K562 (cell line): Measurements from ENCODE around the gene BBLN. TPM values are rescaled to one million over a fixed set of nuclear protein-coding genes. Genes with fewer than 3 reads are reported as not detected.

ENCODE experiments used
- ATAC-seq: fragments of 200-7000 bp; cut with Tn5 transposase; 3 replicates; pipeline ENCODE4 v1.9.1; 2020; ENCODE audit warnings: moderate library complexity
- BruUV-seq: library from RNA; stranded (reverse); fragments of 400-500 nt; replicated peaks from 2 replicates; lab custom pipeline; 2021; lab: Mats Ljungman, UMichigan
- CTCF ChIA-PET: fragments of 300-600 bp; formaldehyde crosslinking; extraction: SDS; loops from one replicate; lab custom pipeline; 2021; ENCODE audit warnings: low intra/inter-chr PET ratio; lab: Yijun Ruan, JAX
- POLR2A ChIA-PET: fragments of 300-600, 350-650 bp; sonication (Branson Sonifier 250); formaldehyde crosslinking; extraction: SDS; loops from one replicate; lab custom pipeline; 2021; ENCODE audit warnings: antibody characterized with exemption, inconsistent platforms; lab: Yijun Ruan, JAX
- DNase-seq, 4 experiments: peaks; one replicate each; pipeline versions ENCODE4 v3.0.0 to v3.0.0-alpha.2; 2011 to 2018; ENCODE audit warnings: low spot score in 3 of 4, mixed read lengths in 3 of 4; ENCODE audit errors: extremely low read depth in 1 of 4
- FAIRE-seq: peaks from 2 replicates; lab custom pipeline; 2011; peaks lifted over from hg19 to GRCh38; lab: Jason Lieb, UNC
- H2AFZ ChIP-seq: 2 replicates; pipeline ENCODE4 v1.6.0; 2011; ENCODE audit warnings: low read depth, low read length, control low read depth, inconsistent platforms
- H3K27ac ChIP-seq: fragments of 200-600 bp; 3 replicates; pipeline ENCODE4 v1.8.0; 2011; ENCODE audit warnings: low read depth, mild to moderate bottlenecking, control low read depth, inconsistent platforms, low read length, moderate library complexity, mixed read lengths; ENCODE audit errors: extremely low read depth
- H3K27me3 ChIP-seq, 2 experiments: fragments of 300-600 bp in 1 of 2; 2 replicates in 1 of 2; 3 replicates in 1 of 2; pipeline versions ENCODE4 v1.6.0 to v1.8.0; 2011; ENCODE audit warnings: inconsistent platforms in 2 of 2, low read length in 2 of 2, mild to moderate bottlenecking in 1 of 2, mixed read lengths in 1 of 2, moderate library complexity in 1 of 2; ENCODE audit not compliant: control insufficient read depth in 2 of 2, insufficient read depth in 2 of 2
- H3K36me3 ChIP-seq: fragments of 300-600 bp; 3 replicates; pipeline ENCODE4 v1.8.0; 2011; ENCODE audit warnings: mild to moderate bottlenecking, low read length, inconsistent platforms; ENCODE audit not compliant: control insufficient read depth, insufficient read depth
- H3K4me1 ChIP-seq, 2 experiments: fragments of 200-600 bp in 1 of 2; replicated peaks in 1 of 2; 2 replicates in 1 of 2; 3 replicates in 1 of 2; pipeline versions ENCODE4 v1.5.1 to v1.8.0; 2011; ENCODE audit warnings: inconsistent platforms in 2 of 2, low read length in 2 of 2, mild to moderate bottlenecking in 1 of 2, mixed read lengths in 1 of 2, moderate library complexity in 1 of 2; ENCODE audit not compliant: control insufficient read depth in 2 of 2, insufficient read depth in 2 of 2
- H3K4me2 ChIP-seq: 2 replicates; pipeline ENCODE4 v1.6.1; 2011; ENCODE audit warnings: low read length, control low read depth, inconsistent platforms, mixed read lengths; ENCODE audit not compliant: insufficient read depth
- H3K4me3 ChIP-seq: fragments of 200-600 bp; sonication (generic), shearing (Covaris generic); 2 replicates; pipeline ENCODE4 v1.5.1; 2016; ENCODE audit warnings: control low read depth, inconsistent platforms
- H3K79me2 ChIP-seq: fragments of 200-600 bp; 3 replicates; pipeline ENCODE4 v1.8.0; 2011; ENCODE audit warnings: low read length, inconsistent platforms; ENCODE audit not compliant: control insufficient read depth, insufficient read depth
- H3K9ac ChIP-seq, 2 experiments: 2 replicates each; pipeline versions ENCODE4 v1.6.0 to v1.6.1; 2011; ENCODE audit warnings: low read depth in 2 of 2, low read length in 2 of 2, control low read depth in 1 of 2, inconsistent platforms in 1 of 2, mild to moderate bottlenecking in 1 of 2, mixed read lengths in 1 of 2; ENCODE audit not compliant: insufficient read depth in 1 of 2
- H3K9me1 ChIP-seq: one replicate; pipeline ENCODE4 v1.6.0; 2011; ENCODE audit warnings: inconsistent platforms, mild to moderate bottlenecking, low read length, moderate library complexity; ENCODE audit not compliant: control insufficient read depth, insufficient read depth
- H3K9me3 ChIP-seq: replicated peaks from 2 replicates; pipeline ENCODE4 v1.5.1; 2011; ENCODE audit warnings: low read depth, low read length, inconsistent platforms; ENCODE audit not compliant: control insufficient read depth, insufficient read depth
- H4K20me1 ChIP-seq: replicated peaks from 2 replicates; pipeline ENCODE4 v1.6.1; 2011; ENCODE audit warnings: low read length, inconsistent platforms, mixed read lengths; ENCODE audit not compliant: control insufficient read depth, insufficient read depth
- ARID3A ChIP-seq: IDR thresholded peaks from 2 replicates; pipeline ENCODE4 v1.6.1; 2012; ENCODE audit warnings: low read depth, low read length, improper control_type of control experiment, borderline replicate concordance
- E2F1 ChIP-seq: sonication (generic); formaldehyde crosslinking; IDR thresholded peaks from 2 replicates; pipeline ENCODE4 v1.8.1; 2023; ENCODE audit warnings: mild to moderate bottlenecking, missing genetic modification reagents, moderate library complexity
- ETS1 ChIP-seq: conservative IDR thresholded peaks from 2 replicates; pipeline ENCODE4 v1.6.1; 2011; ENCODE audit warnings: low read depth, mild to moderate bottlenecking, low read length; ENCODE audit not compliant: control insufficient read depth
- LEF1 ChIP-seq: fragments of 450-650 bp; IDR thresholded peaks from 2 replicates; pipeline ENCODE4 v1.6.1; 2016; ENCODE audit warnings: mild to moderate bottlenecking
- MYC ChIP-seq, 2 experiments: fragments of 250-450 bp in 1 of 2; sonication (Bioruptor Pico) in 1 of 2; IDR thresholded peaks; 2 replicates each; pipeline versions ENCODE4 v1.5.1 to v1.6.1; 2012 to 2021; ENCODE audit warnings: low read depth in 2 of 2, borderline replicate concordance in 1 of 2, improper control_type of control experiment in 1 of 2, low read length in 1 of 2, mild to moderate bottlenecking in 1 of 2, moderate library complexity in 1 of 2
- NCOA4 ChIP-seq: fragments of 450-650 bp; IDR thresholded peaks from 2 replicates; pipeline ENCODE4 v1.6.1; 2018; ENCODE audit warnings: mild to moderate bottlenecking; ENCODE audit not compliant: partially characterized antibody
- STAT5B ChIP-seq: fragments of 250-450 bp; sonication (Bioruptor Pico); IDR thresholded peaks from 2 replicates; pipeline ENCODE4 v1.8.0; 2021; ENCODE audit warnings: mild to moderate bottlenecking, inconsistent platforms
- TEAD4 ChIP-seq, 2 experiments: sonication (generic) in 1 of 2; formaldehyde crosslinking in 1 of 2; IDR thresholded peaks; 2 replicates each; pipeline versions ENCODE4 v1.6.1 to v1.8.0; 2012 to 2022; ENCODE audit warnings: borderline replicate concordance in 1 of 2, inconsistent platforms in 1 of 2, low read length in 1 of 2, mild to moderate bottlenecking in 1 of 2, missing genetic modification reagents in 1 of 2
- ZC3H4 ChIP-seq: sonication (generic); formaldehyde crosslinking; IDR thresholded peaks from 2 replicates; pipeline ENCODE4 v1.9.0; 2021; ENCODE audit warnings: missing genetic modification reagents, borderline replicate concordance
- ZKSCAN1 ChIP-seq: fragments of 150-350 bp; IDR thresholded peaks from 2 replicates; pipeline ENCODE4 v1.6.1; 2016; ENCODE audit warnings: low read depth, low read length
- ZNF134 ChIP-seq: fragments of 250-450 bp; sonication (Bioruptor Pico); conservative IDR thresholded peaks from 2 replicates; pipeline ENCODE4 v1.4.0; 2020
- ZNF140 ChIP-seq: fragments of 250-450 bp; sonication (Bioruptor Pico); IDR thresholded peaks from 2 replicates; pipeline ENCODE4 v1.8.0; 2021; ENCODE audit warnings: moderate library complexity, mild to moderate bottlenecking, inconsistent platforms
- ZNF23 ChIP-seq: fragments of 250-450 bp; sonication (Bioruptor Pico); IDR thresholded peaks from 2 replicates; pipeline ENCODE4 v1.4.0; 2020; ENCODE audit warnings: mild to moderate bottlenecking
- ZNF395 ChIP-seq: fragments of 200-800 bp; sonication (Bioruptor generic); IDR thresholded peaks from 2 replicates; pipeline ENCODE4 v1.6.1; 2017; ENCODE audit warnings: missing genetic modification characterization, missing compliant biosample characterization
- ZNF436 ChIP-seq: fragments of 250-450, 450-650 bp; sonication (Bioruptor Pico); formaldehyde crosslinking; IDR thresholded peaks from 2 replicates; pipeline ENCODE4 v1.7.0; 2020; ENCODE audit warnings: mild to moderate bottlenecking
- ZNF507 ChIP-seq: conservative IDR thresholded peaks from 2 replicates; pipeline ENCODE4 v1.6.1; 2017; ENCODE audit warnings: missing genetic modification characterization, missing compliant biosample characterization
- WGBS: fragments of 100-300 bp; shearing (Covaris generic); methylation state at CpG from one replicate; pipeline ENCODE4 v1.1.6; 2016; ENCODE audit warnings: low coverage, mixed read lengths; ENCODE audit not compliant: insufficient coverage; ENCODE audit errors: missing lambda C conversion rate; 5-methylcytosine and 5-hydroxymethylcytosine counted together
- in situ Hi-C: fragments of 300-500 bp; cut with MboI; formaldehyde crosslinking; loops from 4 replicates; pipeline ENCODE4 v1.15.0; 2018; ENCODE audit warnings: inconsistent platforms, mixed read lengths
- intact Hi-C: fragments of 100-400 bp; cut with micrococcal nuclease; formaldehyde crosslinking; loops from 2 replicates; pipeline ENCODE4 v1.14.2; 2022
- polyA plus RNA-seq, 8 experiments: library from polyadenylated mRNA; depleted of rRNA in 4 of 8; stranded (reverse) in 5 of 8; unstranded in 3 of 8; fragments of >200 nt; fragmentation: Nextera tagmentation in 2 of 8; fragmentation: Illumina TruSeq in 1 of 8; extraction: Ambion mirVana in 2 of 8; extraction: Trizol in 1 of 8; gene quantifications; 2 replicates each; pipeline versions ENCODE4 v1.2.1 to v1.2.3, GENCODE V29; 2011 to 2014; ENCODE audit warnings: inconsistent platforms in 1 of 8, missing spikeins in 1 of 8
- total RNA-seq, 7 experiments: library from RNA; depleted of rRNA in 6 of 7; stranded (reverse); fragments of >200 nt in 6 of 7; fragmentation: Illumina TruSeq in 2 of 7; extraction: Trizol in 2 of 7; gene quantifications; 2 replicates each; pipeline versions ENCODE4 v1.2.1 to v1.2.3, GENCODE V29; 2011 to 2021; ENCODE audit warnings: low replicate concordance in 1 of 7

Gene BBLN
- total and polyA plus RNA-seq, 9 of the 15 experiments (the other 6 are each of a cell fraction or from before 2014, with no cell fraction given): 4.2 to 331 (median 87.1) TPM

- intact Hi-C loops: no loop called here
- Histone ChIP-seq H3K27me3 (no peaks in the 10 kb centered on the region), H2AFZ (peak overlapping the region; percentile 94), H3K79me2 (no peaks in the 10 kb centered on the region), H3K27ac (peak overlapping the region; percentile 9; the same call in 1 of the 3 replicates), H4K20me1 (no peaks in the 10 kb centered on the region), H3K4me3 (no peak overlapping the region), H3K36me3 (no peaks in the 10 kb centered on the region), H3K9me3 (no peaks in the 10 kb centered on the region), H3K9me1 (peaks cover 8% of the 10 kb centered on the region), H3K4me2 (peak overlapping the region; percentile 61), H3K4me1 (peaks cover 17 to 72% of the 10 kb centered on the region in 2 experiments), H3K9ac (peak overlapping the region; percentile 10 to 82)
- CTCF ChIA-PET: no interaction called here
- POLR2A ChIA-PET: interaction anchor here (0.6 to 3.6 kb wide), 7 partner anchors 11 to 72 kb away, joined by 3 to 37 read pairs (median 4); partner anchors contain the start of gene BBLN
- FAIRE-seq: no peak
- no TSS peak for BruUV-seq
- 41% methylated on average over 11 of the region's 11 CpGs for WGBS
- DNase-seq: peak; percentile 34 to 57 (median 48)
- ATAC-seq: peak; percentile 2; the same call in 2 of the 3 replicates
- in situ Hi-C loops: no loop called here
- TF ChIP-seq LEF1 (no peak), NCOA4 (no peak), TEAD4 (IDR thresholded peaks at IDR 0.05; ENCODE audit: low read length) (peak; percentile 34), TEAD4 (CRISPR knock-in tag; IDR thresholded peaks at IDR 0.05; ENCODE audit: borderline replicate concordance) (no peak), ZNF436 (CRISPR knock-in tag) (no peak), ZNF140 (CRISPR knock-in tag) (no peak), ZNF395 (no peak), ZNF507 (no peak), MYC (IDR thresholded peaks at IDR 0.05; ENCODE audit: low read depth, low read length) (no peak), MYC (CRISPR knock-in tag; IDR thresholded peaks at IDR 0.05; ENCODE audit: borderline replicate concordance, low read depth) (peak; percentile 53; the same call in 1 of the 2 replicates), ETS1 (no peak), STAT5B (CRISPR knock-in tag) (no peak), ZNF23 (no peak), ZKSCAN1 (0 out of 2 replicates have a peak, but pooled peaks have one; percentile 4), E2F1 (CRISPR knock-in tag) (no peak), ARID3A (no peak), ZNF134 (CRISPR knock-in tag) (no peak), ZC3H4 (CRISPR knock-in tag) (no peak)
Measured at GRCh38 chr9:128149951-128150593, 10.0 kb upstream of the BBLN start.
